Lower leg skin (tissue), 3 donors: ENCODE results near the gene BACE1.

Experiments used
- CTCF ChIP-seq, 3 donors: fragments of 450-650 bp; IDR thresholded peaks; one replicate each; pipeline ENCODE4 v1.5.1; 2016; ENCODE audit warnings: antibody characterized with exemption in 3 of 3, mild to moderate bottlenecking in 3 of 3, moderate library complexity in 2 of 3
- POLR2A ChIP-seq, 2 donors: fragments of 450-650 bp; IDR thresholded peaks; one replicate each; pipeline ENCODE4 v1.6.1; 2016 to 2017; ENCODE audit warnings: antibody characterized with exemption in 2 of 2, mild to moderate bottlenecking in 1 of 2, moderate library complexity in 1 of 2

- TF ChIP-seq CTCF (IDR thresholded peaks at IDR 0.05) (no peak), POLR2A (IDR thresholded peaks at IDR 0.05) (no peak)
Measured at GRCh38 chr11:117300773-117301172, 15.3 kb downstream of the BACE1 start.
